HL-60 (cell line): ENCODE data around the gene KCTD16.

Source experiments
- CTCF ChIP-seq: IDR thresholded peaks from one replicate; pipeline ENCODE4 v1.5.1; 2011; ENCODE audit warnings: low read length, control low read depth, inconsistent platforms; ENCODE audit not compliant: insufficient read depth
- GABPA ChIP-seq: IDR thresholded peaks from 2 replicates; pipeline ENCODE4 v1.6.1; 2012; ENCODE audit warnings: low read depth
- POLR2AphosphoS5 ChIP-seq: IDR thresholded peaks from 2 replicates; pipeline ENCODE4 v1.6.1; 2012; ENCODE audit warnings: low read depth

- TF ChIP-seq CTCF (no peak), POLR2AphosphoS5 (no peak), GABPA (no peak)
Observed at GRCh38 chr5:144247131-144247530, 76.5 kb downstream of the KCTD16 start.
